Measurements from ENCODE around the gene NCAPD2. TPM values are rescaled to one million over a fixed set of nuclear protein-coding genes. Genes with fewer than 3 reads are reported as not detected.

NCAPD2 gene
- total RNA-seq, 1 donor from 2014 or later = 113 TPM

DNA sequence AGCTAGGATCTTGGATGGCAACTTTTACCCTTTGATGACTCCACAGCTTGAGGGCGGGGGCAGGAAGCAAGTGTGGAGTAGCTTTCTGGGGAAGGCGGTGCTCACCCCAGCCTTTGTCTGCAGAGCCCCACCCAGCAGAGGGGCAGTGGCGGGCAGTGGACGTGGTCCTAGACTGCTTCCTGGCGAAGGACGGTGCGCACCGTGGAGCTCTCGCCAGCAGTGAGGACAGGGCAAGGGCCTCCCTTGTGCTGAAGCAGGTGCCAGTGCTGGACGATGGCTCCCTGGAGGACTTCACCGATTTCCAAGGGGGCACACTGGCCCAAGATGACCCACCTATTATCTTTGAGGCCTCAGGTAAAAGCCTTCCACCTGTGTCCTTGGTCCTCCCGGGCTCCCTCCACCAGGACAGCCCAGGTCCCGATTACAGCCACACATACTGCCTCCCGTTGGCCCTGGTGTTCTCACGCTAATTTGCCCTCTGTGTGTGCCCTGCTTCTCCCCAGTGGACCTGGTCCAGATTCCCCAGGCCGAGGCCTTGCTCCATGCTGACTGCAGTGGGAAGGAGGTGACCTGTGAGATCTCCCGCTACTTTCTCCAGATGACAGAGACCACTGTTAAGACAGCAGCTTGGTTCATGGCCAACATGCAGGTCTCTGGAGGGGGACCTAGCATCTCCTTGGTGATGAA lies 40.8 kb upstream of the NCAPD2 start:
- Mint-ChIP-seq H3K9me3 (no peaks in the 10 kb centered on the region), H3K4me3 (peak overlapping the region; percentile 24), H3K4me1 (peaks cover 34% of the 10 kb centered on the region), H3K27me3 (ENCODE audit: insufficient read depth, low read depth) (peaks cover 3% of the 10 kb centered on the region), H3K36me3 (no peaks in the 10 kb centered on the region), H3K27ac (peak overlapping the region; percentile 1)
- Histone ChIP-seq H3K4me1 (peaks cover 38% of the 10 kb centered on the region), H3K79me2 (ENCODE audit: low read depth) (no peaks in the 10 kb centered on the region), H3K27ac (peak overlapping the region; percentile 91), H3K4me3 (no peak overlapping the region), H3K27me3 (no peaks in the 10 kb centered on the region), H3K9me3 (ENCODE audit: low read depth) (no peaks in the 10 kb centered on the region), H3K9ac (no peak overlapping the region), H2AFZ (replicated peaks) (peak overlapping the region; percentile 42), H4K20me1 (ENCODE audit: low read depth) (no peaks in the 10 kb centered on the region), H3F3A (ENCODE audit: low read depth) (peaks cover 38% of the 10 kb centered on the region), H3K36me3 (no peaks in the 10 kb centered on the region), H3K4me2 (peak overlapping the region; percentile 77)
- TF ChIP-seq EZH2 (IDR thresholded peaks at IDR 0.05) (no peak), CTCF (IDR thresholded peaks at IDR 0.05) (no peak), EZH2phosphoT487 (IDR thresholded peaks at IDR 0.05) (no peak)
- no peak for DNase-seq (ENCODE audit: low spot score)

GRCh38 chr12:6457220-6457945 lies 36.5 kb upstream of the NCAPD2 start:
- no peak for TF ChIP-seq EZH2phosphoT487 (IDR thresholded peaks at IDR 0.05)
- H3K9me3 Mint-ChIP-seq = no peaks in the 10 kb centered on the region
- no peak overlapping the region for H3K4me3 Mint-ChIP-seq
- no peaks in the 10 kb centered on the region for H4K20me1 ChIP-seq (ENCODE audit: low read depth)
- H3K27me3 ChIP-seq = no peaks in the 10 kb centered on the region
- H3K9me3 ChIP-seq (ENCODE audit: low read depth) = no peaks in the 10 kb centered on the region
- no peaks in the 10 kb centered on the region for H3K79me2 ChIP-seq (ENCODE audit: low read depth)
- no peak overlapping the region for H3K9ac ChIP-seq
- no peak overlapping the region for H3K27ac ChIP-seq
- H3K27me3 Mint-ChIP-seq (ENCODE audit: insufficient read depth, low read depth) = peaks cover 5% of the 10 kb centered on the region
- peaks cover 10% of the 10 kb centered on the region for H3K4me1 Mint-ChIP-seq
- H3K36me3 ChIP-seq = no peaks in the 10 kb centered on the region
- H2AFZ ChIP-seq (replicated peaks) = no peak overlapping the region
- H3F3A ChIP-seq (ENCODE audit: low read depth) = peaks cover 12% of the 10 kb centered on the region
- H3K4me1 ChIP-seq = peaks cover 10% of the 10 kb centered on the region
- H3K4me3 ChIP-seq = no peak overlapping the region
- DNase-seq (ENCODE audit: low spot score) = no peak
- H3K27ac Mint-ChIP-seq = no peak overlapping the region
- peaks cover 5% of the 10 kb centered on the region for H3K36me3 Mint-ChIP-seq
- no peak overlapping the region for H3K4me2 ChIP-seq

DNA sequence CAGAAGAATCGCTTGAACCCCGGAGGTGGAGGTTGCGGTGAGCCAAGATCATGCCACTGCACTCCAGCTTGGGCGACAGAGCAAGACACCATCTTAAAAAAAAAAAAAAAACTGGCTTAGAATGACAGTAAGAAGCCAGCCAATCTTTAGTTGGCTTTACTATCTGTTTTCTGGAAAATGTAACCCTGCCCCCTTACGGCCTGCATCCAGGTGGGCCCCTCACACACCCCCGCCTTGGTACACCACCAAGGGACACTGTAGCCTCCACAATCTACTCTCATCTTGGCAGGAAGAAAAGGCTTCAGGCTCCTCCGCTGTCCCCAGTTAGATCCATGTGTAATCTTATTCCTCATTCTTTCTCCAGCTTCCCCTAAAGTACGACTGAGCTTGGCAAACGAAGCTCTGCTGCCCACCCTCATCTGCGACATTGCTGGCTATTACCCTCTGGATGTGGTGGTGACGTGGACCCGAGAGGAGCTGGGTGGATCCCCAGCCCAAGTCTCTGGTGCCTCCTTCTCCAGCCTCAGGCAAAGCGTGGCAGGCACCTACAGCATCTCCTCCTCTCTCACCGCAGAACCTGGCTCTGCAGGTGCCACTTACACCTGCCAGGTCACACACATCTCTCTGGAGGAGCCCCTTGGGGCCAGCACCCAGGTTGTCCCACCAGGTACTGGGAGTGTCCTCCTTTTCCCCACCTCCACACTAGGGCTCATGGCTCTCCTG lies 35.5 kb upstream of the NCAPD2 start:
- Histone ChIP-seq H3K9ac (no peak overlapping the region), H3K4me3 (no peak overlapping the region), H3K4me1 (no peaks in the 10 kb centered on the region), H3K36me3 (no peaks in the 10 kb centered on the region), H2AFZ (replicated peaks) (no peak overlapping the region), H3K27ac (no peak overlapping the region), H3K4me2 (no peak overlapping the region), H3K9me3 (ENCODE audit: low read depth) (no peaks in the 10 kb centered on the region), H3K27me3 (no peaks in the 10 kb centered on the region), H4K20me1 (ENCODE audit: low read depth) (no peaks in the 10 kb centered on the region), H3K79me2 (ENCODE audit: low read depth) (no peaks in the 10 kb centered on the region), H3F3A (ENCODE audit: low read depth) (peaks cover under 1% of the 10 kb centered on the region)
- Mint-ChIP-seq H3K4me1 (peaks cover 2% of the 10 kb centered on the region), H3K27ac (no peak overlapping the region), H3K4me3 (no peak overlapping the region), H3K36me3 (peaks cover 5% of the 10 kb centered on the region), H3K27me3 (ENCODE audit: insufficient read depth, low read depth) (peaks cover 4% of the 10 kb centered on the region), H3K9me3 (no peaks in the 10 kb centered on the region)
- no peak for DNase-seq (ENCODE audit: low spot score)
- TF ChIP-seq EZH2phosphoT487 (IDR thresholded peaks at IDR 0.05) = no peak
- TF ChIP-seq EZH2 (IDR thresholded peaks at IDR 0.05) = no peak
- TF ChIP-seq CTCF (IDR thresholded peaks at IDR 0.05) = no peak

All from neural progenitor cell (in vitro differentiated cells).